ENCODE measurements around the gene HOXA5.

HOXA5 gene

DNA sequence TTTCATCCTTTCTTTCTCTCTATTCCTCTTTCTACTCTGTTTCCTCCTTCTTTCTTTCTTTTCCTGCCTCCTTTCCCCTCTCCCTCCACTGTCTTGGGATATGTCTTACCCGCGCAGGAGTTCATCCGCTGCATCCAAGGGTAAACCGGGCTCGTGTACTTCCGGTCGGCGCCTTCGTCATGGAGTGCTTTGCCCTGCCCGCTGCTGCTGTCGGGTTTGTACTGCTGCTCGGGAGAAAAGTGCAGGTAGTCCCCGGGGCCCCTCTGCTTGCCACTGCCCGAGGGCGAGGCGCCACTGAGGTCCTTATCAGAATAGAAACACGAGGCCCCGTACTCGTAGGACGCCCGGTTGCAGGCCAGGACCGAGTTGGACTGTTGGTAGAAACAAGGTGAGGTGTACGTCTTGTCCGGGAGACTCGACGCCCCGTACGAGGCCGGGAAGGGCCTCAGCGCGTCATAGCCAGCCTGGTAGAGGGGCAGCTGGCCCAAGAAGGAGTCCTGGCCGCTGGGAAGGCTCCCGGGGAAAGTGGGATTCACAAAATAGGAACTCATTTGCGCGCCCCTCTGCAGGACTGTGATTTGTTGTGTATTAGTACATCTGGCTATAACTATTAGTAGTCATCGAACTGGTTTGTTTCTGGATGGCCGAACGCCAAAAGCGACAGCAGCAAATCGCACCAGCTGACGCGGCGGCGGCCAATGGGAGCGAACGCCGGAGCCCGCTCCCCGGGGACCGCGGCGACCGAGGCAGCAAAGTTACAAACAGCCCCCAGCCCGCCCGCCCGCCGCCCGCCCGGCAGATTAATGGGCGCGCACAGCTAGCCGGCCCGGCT, 3.9 kb upstream of the HOXA5 start, which contains the start of gene HOXA6:
Gene HOXA6, minus strand, starts transcription at position 576 of the 832 bp plus-strand sequence. Its CDS starts 25 bp downstream, at position 551.
- peak; percentile 51 for DNase-seq

DNA sequence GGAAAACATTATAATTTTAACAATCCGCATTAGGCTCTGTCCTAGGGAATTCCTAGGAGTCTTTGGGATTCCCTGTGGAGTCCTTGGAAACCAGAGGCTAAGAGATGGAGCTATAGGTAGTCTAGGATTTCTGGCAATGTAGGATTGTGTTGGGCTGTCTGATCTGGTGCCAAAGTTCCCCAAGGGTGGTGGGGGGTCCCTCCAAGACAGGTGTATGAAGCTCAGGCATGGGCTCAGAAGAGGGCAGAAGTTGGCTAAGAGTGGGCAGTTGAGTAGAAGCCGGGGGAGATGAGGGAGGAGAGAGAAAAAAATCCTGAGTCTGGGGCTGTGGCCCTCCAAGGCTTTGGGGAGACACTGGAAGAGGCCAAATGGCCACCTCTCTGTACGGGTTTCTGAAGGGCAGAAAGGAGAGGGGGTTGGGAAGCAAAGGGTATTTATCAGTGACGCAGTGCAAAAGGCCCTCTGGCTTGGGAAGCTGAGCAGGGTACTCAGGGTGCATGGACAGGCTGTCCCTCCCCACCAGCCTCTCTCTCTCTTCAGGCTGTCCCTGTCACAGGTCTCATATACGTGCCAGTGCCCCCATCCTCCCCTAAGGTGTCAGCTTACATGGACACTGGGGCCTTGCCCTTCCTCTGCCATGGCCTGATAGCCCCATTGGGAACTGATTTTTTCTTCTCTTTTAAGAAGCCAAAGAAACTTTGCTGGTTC, 3.2 kb upstream of the HOXA5 start:
- DNase-seq: no peak

DNA sequence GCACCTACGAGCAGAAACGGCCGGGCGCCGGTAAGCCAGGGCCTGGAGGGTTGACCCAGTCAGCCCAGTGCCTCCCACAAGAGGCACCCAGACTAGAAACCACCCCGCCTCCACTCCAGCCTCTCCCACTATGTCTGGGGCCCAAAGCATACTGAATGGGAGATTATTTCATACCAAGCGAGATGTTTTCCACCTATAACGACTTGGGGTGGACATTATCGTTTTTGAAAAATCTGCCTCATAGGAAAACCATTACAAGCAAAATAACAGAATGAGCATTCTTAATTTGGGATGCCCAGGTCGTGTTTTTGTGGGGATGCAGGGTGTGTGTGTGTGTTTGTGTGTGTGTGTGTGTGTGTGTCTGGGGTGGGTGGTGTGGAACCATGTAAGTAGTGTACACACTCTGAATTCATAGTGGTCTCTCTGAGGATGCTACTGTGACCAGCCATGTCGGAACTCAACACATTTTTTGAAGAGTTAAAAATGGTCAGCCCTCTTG, 2.5 kb upstream of the HOXA5 start:
- no peak for DNase-seq

DNA sequence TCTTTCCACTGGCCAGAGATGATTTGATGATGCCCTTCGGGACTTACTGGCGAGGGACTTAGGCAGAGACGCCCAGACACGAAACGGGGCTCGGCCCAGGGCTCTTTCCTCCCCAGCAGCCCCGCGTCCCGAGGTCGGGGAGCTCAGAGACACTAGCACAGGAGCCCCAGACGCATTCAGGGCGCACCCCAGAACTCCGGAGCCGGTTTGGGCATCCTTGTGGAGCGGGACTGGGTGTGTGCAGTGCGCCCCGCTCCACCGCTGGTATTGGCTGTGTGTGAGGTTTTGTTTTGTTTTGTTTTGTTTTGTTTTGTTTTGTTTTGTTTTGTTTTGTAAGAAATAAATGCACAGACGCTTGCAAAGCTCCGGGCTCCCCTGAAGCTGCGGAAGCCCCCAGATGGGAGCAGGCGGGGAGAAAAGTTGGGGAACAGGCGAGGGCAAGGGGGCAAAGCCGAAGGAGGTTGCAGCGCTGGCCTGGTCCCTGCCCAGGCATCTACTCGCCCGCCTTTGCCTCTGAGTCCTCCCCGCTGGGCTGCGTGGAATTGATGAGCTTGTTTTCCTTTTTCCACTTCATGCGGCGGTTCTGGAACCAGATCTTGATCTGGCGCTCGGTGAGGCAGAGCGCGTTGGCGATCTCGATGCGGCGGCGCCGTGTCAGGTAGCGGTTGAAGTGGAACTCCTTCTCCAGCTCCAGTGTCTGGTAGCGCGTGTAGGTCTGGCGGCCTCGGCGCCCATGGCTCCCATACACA, 1.9 kb upstream of the HOXA5 start:
- DNase-seq: no peak

DNA sequence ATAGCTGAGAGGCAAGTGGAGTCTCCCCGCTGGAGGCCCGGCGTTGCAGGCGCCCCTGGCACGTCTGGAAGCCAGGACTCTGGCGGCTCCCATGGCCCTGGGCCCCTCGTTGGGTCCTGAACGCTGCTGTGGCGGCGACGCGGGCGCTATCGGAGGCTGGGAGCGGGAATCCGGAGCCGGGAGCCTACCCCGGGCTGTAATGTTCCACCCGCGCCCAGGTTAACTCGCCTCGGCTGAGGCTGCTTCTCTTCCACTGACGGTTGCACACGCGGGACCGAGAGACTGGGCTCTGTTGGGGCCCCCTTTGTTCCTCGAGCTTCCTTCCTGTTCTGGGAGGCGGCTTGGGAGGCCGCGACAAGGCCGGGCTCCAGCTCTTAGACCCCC, 1.3 kb upstream of the HOXA5 start:
- DNase-seq: no peak

DNA sequence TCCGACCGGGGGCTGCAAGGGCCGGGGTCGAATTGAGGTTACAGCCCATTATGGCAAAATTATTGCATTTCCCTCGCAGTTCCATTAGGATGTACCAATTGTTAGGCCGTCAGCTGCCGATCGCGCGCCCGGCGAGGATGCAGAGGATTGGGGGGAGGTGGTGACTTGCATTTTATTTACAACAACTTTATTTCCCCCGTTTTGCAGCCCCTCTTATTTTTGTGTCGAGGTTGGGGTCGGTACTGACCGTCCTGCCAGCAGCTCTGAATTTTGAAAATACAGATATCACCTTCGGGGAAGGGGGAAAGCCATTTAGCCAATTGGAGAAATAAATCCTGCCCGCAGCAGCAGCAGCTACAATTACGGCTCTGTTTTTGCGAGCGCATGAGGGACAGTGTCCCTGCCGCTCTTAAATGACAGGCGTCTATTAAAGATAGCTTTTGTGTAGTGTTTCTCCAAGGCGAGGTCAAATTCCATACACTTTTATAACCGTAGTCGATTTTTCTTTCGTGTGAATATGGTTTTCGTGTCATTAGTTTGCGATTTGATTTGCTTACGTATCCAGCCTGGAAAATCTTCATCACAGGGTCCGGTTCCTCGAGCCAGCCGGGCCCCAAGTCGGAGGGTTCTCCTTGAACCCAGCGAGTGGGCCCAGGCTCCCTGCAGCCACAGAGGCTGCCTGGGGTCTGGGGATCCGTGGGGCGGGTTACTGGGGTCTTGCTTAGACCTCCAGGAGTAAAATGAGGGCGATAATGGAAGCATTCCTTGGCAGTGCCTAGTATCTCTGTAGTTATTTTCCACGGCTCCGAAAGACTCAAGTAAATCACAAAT, 684 bp upstream of the HOXA5 start:
- DNase-seq: no peak

DNA sequence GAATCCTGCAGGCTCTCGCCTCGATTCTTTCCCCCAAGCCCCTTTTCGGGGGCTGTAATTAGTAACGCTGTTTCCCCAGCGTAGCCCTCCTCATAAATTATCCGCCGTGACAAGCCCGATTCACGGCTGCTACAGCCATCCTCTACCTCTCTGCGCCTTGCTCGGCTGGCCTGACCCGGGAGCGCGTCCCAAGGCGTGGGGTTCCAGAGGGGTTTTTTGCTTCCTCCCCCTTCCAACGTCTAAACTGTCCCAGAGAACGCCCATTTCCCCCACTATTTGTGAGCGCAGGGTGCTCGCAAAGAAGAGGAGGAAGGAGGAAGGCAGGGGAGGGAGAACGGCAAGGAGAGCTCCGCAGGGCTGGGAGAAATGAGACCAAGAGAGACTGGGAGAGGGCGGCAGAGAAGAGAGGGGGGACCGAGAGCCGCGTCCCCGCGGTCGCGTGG, 880 bp downstream of the HOXA5 start:
- no peak for DNase-seq

DNA sequence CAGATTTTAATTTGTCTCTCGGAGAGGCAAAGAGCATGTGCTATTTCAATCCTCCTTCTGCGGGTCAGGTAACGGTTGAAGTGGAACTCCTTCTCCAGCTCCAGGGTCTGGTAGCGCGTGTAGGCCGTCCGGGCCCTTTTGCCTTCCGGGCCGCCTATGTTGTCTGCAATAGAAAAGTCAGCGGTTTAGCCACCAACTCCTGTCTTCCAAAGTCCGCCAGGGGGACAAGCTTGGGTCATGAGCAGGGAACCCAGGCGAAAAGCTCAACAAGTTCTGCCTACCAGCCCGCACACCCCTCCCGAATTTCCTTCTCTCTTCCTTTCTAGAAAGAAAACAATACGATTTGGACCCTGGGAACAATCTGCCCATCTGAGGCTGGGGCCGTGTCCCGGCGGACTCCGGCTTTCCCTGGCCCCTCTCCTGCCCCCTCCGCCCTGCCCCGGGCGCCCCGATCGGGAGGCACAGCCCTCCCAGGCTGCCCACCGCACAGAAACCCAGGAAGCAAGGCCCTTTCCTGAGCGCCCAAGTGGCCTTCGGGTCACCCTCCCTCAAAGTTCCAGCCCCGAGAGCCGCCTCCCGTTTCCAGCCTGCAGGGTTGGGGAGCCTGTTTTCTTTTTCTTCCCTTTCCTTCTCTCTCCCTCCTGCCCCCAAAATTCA, 1.4 kb downstream of the HOXA5 start:
- no peak for DNase-seq

DNA sequence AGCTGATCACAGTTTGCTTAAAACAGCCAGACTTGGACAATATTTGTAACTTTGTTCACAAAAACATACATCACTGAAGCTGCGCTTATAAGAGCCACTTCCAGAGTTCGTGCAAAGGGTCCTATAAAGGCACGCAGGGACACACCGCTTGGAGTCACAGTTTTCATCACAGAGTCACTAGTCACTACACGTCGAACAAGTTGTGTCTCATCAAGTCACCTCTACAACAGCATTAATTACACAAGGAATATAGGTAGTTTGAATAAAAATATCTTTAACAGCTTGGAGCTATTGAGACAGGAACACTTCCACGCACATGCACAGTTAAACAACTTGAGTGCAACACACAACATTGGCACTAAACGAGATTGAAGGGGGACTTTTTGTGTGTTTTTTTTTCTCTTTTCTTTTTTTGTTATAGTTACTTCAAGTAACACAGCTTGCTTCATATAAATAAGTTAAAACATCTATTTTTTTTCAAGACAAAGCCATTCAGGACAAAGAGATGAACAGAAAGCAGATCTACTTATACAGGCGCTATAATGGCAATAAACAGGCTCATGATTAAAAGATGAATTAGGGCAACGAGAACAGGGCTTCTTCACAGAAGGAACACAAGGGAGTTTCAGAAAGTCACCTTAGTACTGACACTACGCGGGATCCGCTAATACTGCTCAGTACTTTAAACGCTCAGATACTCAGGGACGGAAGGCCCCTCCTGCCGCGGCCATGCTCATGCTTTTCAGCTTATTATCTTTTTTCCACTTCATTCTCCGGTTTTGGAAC, 2.2 kb downstream of the HOXA5 start:
- DNase-seq: no peak

DNA sequence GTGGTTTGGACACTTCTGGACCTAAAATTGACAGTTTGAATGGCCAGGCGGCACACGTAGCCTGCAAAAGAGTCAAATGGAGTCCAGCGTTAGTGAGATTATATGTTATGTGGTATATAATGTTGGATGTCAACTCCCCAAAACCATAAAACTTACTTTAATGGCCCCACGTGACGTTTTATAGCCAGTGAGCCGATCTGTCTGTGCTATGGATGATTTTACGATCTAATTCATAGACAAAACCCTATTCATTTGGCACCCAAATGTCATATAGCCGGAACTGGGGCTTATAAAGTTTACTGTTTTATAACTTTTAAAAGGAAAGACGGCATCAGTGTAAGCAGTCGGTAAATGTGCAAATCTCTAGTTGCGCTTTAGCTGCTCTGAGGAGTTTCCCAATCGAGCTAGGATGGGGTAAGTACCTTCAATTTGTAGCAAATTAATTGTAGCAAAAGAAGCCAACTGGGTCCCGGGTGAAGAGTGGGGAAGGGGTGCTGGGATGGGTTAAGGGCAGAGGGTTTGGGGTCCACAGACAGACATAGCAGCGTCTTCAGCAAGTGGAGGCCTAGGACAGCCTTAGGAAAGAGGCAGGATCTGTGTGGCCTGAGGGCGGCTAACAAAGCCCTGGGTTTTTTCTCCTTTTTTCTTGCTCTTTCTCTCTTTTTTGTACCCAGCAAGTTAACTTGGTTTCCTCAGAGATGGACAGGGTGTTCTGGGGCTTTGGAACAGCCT, 3.2 kb downstream of the HOXA5 start:
- no peak for DNase-seq

DNA sequence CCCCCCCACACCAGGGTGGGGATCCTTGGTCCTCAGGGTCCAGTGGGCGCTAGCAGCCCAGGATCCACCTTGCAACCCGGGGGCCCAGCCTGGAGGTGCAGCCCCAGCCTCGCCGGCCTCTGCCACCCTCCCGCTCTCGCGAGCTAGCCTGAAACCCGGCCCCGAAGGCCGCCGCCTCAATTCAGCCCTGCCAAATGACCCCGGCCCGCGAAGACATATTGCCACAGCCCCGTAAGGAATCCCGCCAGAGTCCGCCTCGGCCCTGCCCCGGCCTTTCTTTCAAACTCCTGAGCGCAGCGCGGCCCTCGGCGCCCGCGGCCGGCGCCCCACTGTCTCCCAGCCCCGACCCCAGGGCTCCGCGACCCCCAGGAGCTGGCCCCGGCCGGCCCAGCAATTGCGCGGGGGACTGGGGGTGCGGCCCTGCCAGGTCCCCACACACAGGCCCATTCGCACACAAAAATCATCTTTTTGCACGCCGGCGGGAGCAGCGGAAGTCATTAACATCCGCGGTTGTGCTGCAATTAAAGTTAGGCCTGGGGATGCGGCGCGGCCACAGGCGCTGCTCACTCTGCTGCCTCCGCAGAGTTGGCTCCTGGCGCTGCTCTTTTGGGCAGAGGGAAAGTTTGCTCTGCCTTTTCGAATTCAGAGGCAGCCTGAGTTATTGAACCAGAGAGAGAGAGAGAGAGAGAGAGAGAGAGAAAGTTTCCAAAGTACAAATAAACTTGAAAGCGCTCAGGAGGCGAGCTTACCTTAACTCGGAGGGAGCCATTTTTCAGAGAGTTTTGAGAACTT, 4.0 kb downstream of the HOXA5 start:
- no peak for DNase-seq

DNA sequence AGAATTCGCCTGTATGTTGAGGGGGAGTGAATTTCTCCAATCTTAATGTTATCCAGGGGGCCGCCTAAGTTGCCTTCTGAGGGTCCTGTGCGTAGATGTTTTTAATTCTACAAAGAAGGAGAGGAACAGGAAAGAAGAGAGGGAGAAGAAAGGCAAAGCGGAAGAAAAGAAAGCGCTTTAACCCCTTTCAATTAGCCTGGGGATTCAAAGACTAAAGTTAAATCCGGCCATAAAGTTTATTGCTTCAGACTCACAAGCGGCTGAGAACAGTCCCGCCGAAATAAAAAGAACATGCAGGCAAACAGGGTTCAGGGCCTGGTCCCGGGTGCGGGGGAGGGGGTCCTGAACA, 4.5 kb downstream of the HOXA5 start:
- DNase-seq: no peak

DNA sequence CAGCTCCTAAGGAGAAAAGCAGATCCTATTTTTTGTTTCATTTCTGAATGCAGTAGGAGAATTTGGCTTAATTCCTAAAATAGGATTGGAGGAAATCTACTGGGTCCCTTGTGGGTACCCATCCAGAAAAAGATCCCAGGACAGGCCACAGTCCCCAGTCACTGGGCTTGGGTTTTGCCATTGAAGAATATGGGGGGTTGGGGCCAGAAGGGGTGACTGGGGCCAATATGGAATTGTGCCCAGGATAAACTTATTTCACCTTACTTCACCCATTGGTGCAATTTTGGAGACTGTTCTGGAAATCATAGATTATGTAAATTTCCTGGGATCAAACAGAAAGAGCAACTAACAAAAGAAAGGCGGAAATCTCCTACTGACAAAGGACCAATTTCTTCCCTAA, 5.0 kb downstream of the HOXA5 start:
- DNase-seq: no peak

DNA sequence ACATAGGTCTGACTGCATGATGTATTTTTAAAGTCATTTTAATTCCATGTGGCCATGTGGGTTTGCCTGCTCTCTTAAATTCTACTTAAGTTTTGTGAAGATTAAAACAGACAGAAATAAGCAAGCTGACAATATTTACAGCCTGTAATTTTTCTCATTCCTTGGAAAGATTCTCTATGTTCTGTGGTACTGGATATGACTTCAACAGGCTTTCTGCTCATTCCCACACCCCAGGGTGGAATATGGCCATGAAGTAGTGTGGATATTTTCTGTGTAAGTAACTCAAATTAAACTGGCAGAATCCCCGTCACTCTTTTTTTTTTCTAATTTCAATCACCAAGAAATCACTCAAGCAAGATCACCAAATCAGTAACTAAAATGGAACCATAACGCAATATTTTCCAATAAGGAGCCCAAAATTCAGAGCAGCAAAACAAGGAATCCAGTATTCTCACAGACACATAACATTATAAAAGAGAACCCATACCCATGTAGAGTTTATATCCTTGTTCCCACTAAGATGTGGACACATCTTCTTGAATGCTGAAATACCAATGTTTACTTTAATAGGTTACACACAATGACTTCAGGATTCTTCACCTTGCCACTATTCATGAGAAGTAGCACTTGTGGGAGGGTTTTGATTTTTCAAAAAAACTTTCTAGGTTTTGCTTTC, 5.7 kb downstream of the HOXA5 start:
- DNase-seq: no peak

DNA sequence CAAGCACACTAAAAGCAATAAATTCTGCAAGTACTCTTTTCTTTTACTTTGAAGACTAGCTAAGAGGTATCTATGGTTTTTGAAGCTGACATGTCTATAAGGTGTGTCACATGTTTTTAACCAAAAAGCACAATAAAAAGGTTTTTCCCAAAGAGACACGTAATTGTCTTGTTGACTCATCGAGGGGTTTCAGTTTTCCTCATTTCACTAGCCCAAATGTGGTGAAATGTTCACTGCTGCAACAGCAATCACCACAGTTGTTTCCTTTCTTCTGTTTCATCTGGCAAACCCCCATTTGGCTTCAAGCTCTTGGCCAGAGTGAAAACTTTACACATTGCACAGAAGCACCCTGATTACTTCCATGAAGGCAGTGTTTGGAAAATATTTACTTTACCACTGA, 9.1 kb downstream of the HOXA5 start:
- DNase-seq: peak; percentile 84

DNA sequence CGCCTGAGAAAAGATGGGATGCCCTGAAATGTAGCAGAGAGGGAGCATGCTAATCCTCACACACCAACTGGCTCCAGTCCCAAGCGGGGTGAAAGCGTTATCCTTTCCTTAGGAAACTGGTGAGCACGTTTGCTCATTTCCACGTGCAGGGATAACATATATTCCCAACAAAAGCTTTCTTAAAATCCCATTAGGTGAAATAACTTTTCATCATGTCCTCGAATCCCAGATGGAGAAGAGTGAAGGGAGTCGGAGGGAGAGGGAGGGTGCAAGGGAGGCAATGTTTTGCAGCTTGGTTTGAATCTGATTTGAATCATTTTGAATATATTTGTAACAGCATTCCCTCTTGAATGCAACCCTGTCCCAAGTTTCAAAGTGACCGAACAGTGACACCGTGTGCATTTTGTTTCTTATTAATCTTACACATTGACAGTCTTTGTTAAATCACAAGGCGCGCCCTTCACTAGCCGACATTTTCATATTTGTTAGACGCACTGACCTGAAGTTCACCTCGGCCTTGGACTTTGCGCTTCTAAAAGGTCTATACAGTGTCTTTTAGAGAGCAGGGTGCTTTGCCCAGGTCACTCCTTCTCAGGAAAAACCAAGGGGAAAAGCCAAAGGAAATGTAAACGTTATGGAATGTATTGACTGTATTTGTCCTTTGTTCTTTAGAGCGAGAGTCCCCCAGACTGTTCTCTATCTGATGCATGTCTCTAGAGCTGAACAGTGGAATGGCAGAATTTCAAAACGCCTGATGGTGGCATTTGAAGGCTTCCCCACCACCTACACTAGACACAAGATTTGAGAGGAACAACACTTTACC, 9.9 kb downstream of the HOXA5 start:
- no peak for DNase-seq

DNA sequence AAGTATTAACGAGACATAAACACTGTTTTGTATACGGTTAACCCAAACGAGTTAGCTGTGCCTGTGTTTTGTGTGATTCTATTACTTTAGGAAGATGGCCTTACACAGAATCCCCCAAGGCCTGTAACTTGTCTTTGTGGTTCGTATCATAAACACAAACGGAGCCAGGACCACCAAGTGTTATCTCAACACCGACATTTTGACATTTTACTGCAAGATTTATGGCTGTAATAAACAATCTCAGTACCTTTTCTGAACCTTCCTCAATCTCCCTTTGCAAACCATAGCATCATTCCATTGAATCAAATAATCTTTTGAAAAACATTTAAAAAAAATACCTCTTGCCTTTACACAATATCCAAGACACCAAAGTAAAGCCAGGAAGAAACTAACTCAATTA, 10.5 kb downstream of the HOXA5 start:
- no peak for DNase-seq

DNA sequence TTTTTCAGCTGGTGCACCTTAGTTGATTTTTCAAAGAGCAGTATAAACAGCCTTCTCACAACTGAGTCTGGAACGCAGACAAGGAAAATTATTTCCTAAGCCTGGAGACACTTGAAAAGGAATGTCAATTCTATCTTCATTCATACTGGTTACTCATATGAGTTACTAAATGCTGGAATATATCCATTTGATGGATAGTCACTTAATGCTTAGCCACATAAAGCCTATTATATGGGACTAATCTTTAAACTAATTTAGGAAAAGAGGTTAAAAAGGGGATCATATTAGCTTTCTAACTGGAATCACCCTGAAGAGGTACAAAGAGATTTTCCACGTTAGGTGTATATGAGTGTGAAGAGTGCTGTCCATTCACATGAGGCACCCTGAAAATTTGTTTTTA, 11.3 kb downstream of the HOXA5 start:
- DNase-seq: no peak
